Calu3 (cell line): Measurements from ENCODE around the gene CALU. TPM values are rescaled to one million over a fixed set of nuclear protein-coding genes. Genes with fewer than 3 reads are reported as not detected.

Source experiments
- BruUV-seq: library from RNA; stranded (reverse); fragments of 400-500 nt; replicated peaks from 2 replicates; lab custom pipeline; 2021; lab: Mats Ljungman, UMichigan
- CTCF ChIA-PET: fragments of 300-600 bp; sonication (Branson Sonifier 250); formaldehyde crosslinking; loops from one replicate; lab custom pipeline; 2022; ENCODE audit warnings: antibody characterized with exemption; lab: Charles Lee
- DNase-seq: peaks from one replicate; pipeline ENCODE4 v3.0.0; 2022
- H3K27ac Mint-ChIP-seq: one replicate; pipeline ENCODE4 v1.8.0; 2022; ENCODE audit warnings: mixed read lengths; ENCODE audit not compliant: unreplicated experiment
- H3K27me3 Mint-ChIP-seq: one replicate; pipeline ENCODE4 v1.8.0; 2022; ENCODE audit warnings: mixed read lengths; ENCODE audit not compliant: unreplicated experiment
- H3K36me3 Mint-ChIP-seq: one replicate; pipeline ENCODE4 v1.8.0; 2022; ENCODE audit warnings: mild to moderate bottlenecking, moderate library complexity, mixed read lengths; ENCODE audit not compliant: insufficient read depth, unreplicated experiment
- H3K4me1 Mint-ChIP-seq: one replicate; pipeline ENCODE4 v1.8.0; 2022; ENCODE audit warnings: mild to moderate bottlenecking, low read depth, mixed read lengths; ENCODE audit not compliant: unreplicated experiment
- H3K4me3 Mint-ChIP-seq: one replicate; pipeline ENCODE4 v1.8.0; 2022; ENCODE audit warnings: mild to moderate bottlenecking, low read depth, moderate library complexity, mixed read lengths; ENCODE audit not compliant: unreplicated experiment
- H3K9me3 Mint-ChIP-seq: one replicate; pipeline ENCODE4 v1.8.0; 2022; ENCODE audit warnings: low read depth, mixed read lengths; ENCODE audit not compliant: unreplicated experiment
- intact Hi-C: fragments of 100-400 bp; cut with micrococcal nuclease; formaldehyde crosslinking; loops from one replicate; pipeline ENCODE4 v1.10.0; 2022; ENCODE audit not compliant: unreplicated experiment
- total RNA-seq: library from RNA; stranded (reverse); gene quantifications from 2 replicates; pipeline ENCODE4 v1.2.3, GENCODE V29; 2022
- TF ChIP-seq, protein P1 (sequence below): fragments of 200-600 bp; IDR thresholded peaks from one replicate; pipeline ENCODE4 v1.8.0; 2022; ENCODE audit warnings: antibody characterized with exemption; ENCODE audit not compliant: unreplicated experiment

CALU gene
- total RNA-seq, 1 experiment from 2014 or later: 154 TPM

DNA sequence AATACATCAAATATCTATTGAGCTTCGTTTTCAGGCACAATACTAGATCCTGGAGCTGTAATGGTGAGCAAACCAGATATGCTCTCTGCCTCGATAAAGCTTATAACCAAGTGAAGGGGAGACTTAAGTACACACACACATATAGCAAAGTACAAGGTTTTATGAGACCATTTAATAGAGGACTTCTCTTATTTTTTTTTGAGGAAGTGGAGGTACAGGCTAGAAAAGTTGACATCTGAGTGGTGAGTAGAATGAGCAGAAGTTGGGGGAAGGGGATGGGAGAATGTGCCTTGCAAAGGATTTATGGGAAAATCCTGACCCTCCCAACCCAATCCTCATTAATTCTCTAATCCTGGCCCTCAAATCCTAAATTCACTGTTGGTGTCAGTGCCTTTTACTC lies 60.3 kb downstream of the CALU start:
- no peaks in the 10 kb centered on the region for H3K9me3 Mint-ChIP-seq
- DNase-seq: no peak
- peaks cover 55% of the 10 kb centered on the region for H3K27me3 Mint-ChIP-seq
- no peak overlapping the region for H3K27ac Mint-ChIP-seq
- no peaks in the 10 kb centered on the region for H3K4me1 Mint-ChIP-seq
- CTCF ChIA-PET: no interaction called here
- BruUV-seq: no TSS peak
- H3K36me3 Mint-ChIP-seq: peaks cover 3% of the 10 kb centered on the region
- intact Hi-C loops: no loop called here
- no peak overlapping the region for H3K4me3 Mint-ChIP-seq
- TF ChIP-seq, protein P1, sequence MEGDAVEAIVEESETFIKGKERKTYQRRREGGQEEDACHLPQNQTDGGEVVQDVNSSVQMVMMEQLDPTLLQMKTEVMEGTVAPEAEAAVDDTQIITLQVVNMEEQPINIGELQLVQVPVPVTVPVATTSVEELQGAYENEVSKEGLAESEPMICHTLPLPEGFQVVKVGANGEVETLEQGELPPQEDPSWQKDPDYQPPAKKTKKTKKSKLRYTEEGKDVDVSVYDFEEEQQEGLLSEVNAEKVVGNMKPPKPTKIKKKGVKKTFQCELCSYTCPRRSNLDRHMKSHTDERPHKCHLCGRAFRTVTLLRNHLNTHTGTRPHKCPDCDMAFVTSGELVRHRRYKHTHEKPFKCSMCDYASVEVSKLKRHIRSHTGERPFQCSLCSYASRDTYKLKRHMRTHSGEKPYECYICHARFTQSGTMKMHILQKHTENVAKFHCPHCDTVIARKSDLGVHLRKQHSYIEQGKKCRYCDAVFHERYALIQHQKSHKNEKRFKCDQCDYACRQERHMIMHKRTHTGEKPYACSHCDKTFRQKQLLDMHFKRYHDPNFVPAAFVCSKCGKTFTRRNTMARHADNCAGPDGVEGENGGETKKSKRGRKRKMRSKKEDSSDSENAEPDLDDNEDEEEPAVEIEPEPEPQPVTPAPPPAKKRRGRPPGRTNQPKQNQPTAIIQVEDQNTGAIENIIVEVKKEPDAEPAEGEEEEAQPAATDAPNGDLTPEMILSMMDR: no peak

DNA sequence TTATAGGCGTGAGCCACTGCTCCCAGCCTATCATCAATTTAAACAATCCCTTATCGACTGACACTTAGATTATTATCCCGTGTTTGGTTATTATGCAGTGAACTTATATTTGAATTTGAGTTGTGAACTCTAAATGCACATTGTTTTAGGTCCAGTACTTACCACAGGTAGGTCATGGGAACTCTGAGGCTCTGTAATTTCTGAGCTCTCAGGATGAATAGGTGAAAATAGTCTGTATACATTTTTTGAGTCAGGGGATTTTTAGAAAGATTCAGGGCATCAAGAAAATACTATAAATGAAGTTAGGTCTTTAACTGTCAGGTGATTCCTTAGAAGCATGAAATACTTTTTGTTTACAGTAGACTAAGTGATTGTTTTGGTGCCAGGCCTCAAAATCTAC lies 61.4 kb downstream of the CALU start:
- intact Hi-C loops: no loop called here
- no peaks in the 10 kb centered on the region for H3K4me1 Mint-ChIP-seq
- no peak overlapping the region for H3K27ac Mint-ChIP-seq
- no peak overlapping the region for H3K4me3 Mint-ChIP-seq
- H3K27me3 Mint-ChIP-seq: peaks cover 55% of the 10 kb centered on the region
- no peak for DNase-seq
- no peaks in the 10 kb centered on the region for H3K36me3 Mint-ChIP-seq
- TF ChIP-seq, protein P1: no peak
- BruUV-seq: no TSS peak
- CTCF ChIA-PET: no interaction called here
- H3K9me3 Mint-ChIP-seq: no peaks in the 10 kb centered on the region

DNA sequence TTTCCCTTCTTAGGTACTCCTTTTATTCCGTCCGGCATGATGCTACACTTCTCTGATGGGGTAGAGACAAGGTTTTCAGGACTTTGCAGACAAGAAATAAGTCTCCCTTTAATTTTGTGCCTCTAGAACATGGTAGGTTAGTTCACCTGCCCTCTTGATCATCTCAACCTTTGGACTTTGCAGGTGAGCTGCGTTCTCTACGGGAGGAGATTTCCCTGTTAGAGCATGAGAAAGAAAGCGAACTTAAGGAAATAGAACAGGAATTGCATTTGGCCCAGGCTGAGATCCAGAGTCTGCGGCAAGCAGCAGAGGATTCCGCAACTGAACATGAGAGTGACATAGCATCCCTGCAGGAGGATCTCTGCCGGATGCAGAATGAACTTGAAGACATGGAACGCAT lies 61.8 kb downstream of the CALU start:
- Mint-ChIP-seq H3K36me3 (no peaks in the 10 kb centered on the region), H3K9me3 (no peaks in the 10 kb centered on the region), H3K4me3 (no peak overlapping the region), H3K27ac (no peak overlapping the region), H3K27me3 (peaks cover 55% of the 10 kb centered on the region), H3K4me1 (no peaks in the 10 kb centered on the region)
- TF ChIP-seq, protein P1: no peak
- CTCF ChIA-PET: no interaction called here
- intact Hi-C loops: no loop called here
- DNase-seq: no peak
- BruUV-seq: no TSS peak

DNA sequence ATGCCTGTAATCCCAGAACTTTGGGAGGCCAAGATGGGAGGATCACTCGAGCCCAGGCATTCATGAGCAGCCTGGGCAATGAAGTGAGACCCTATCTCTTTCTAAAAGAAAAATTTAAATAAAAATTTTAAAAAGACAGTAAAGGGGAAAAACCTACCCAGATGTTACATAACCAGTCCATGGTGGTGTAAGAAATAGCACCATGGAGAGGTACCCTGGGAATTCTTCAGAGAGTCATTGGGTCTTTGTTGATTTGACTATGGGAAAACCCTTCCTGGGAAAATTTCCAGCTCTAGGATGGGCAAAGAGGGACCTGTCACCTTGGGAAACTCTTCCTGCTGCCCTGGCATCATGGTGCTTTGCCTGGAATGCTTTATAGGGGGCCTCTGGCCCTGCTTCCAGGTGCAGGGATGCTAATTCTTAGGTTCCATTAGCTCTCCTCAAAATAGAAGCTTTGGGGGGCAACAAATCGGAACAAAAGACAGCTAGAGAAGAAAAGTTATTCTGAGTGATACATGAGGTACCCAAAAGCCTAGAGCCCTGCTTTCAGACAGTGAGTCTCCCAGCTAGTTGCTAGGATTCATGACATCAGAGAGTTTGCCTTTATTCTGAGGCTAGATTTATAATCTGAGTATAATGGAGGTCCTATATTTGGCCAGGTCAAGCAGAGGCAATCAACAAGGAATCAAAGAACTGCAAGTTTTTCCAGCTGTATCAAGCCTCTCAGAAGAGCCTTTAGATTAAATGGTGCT lies 62.7 kb downstream of the CALU start:
- TF ChIP-seq, protein P1: no peak
- no peaks in the 10 kb centered on the region for H3K4me1 Mint-ChIP-seq
- no peak overlapping the region for H3K27ac Mint-ChIP-seq
- CTCF ChIA-PET: no interaction called here
- no peaks in the 10 kb centered on the region for H3K9me3 Mint-ChIP-seq
- intact Hi-C loops: no loop called here
- no peaks in the 10 kb centered on the region for H3K36me3 Mint-ChIP-seq
- no peak overlapping the region for H3K4me3 Mint-ChIP-seq
- peaks cover 55% of the 10 kb centered on the region for H3K27me3 Mint-ChIP-seq
- no peak for DNase-seq
- no TSS peak for BruUV-seq
